Raji (cell line): ENCODE results near the gene ONECUT3.

Experiments
- POLR2A ChIP-seq: IDR thresholded peaks from 2 replicates; pipeline ENCODE4 v1.6.1; 2011; ENCODE audit warnings: low read depth, low read length, control low read depth; ENCODE audit not compliant: insufficient read depth

ONECUT3 gene

GRCh38 chr19:1790054-1790792, 36.9 kb downstream of the ONECUT3 start:
- TF ChIP-seq POLR2A = no peak

DNA sequence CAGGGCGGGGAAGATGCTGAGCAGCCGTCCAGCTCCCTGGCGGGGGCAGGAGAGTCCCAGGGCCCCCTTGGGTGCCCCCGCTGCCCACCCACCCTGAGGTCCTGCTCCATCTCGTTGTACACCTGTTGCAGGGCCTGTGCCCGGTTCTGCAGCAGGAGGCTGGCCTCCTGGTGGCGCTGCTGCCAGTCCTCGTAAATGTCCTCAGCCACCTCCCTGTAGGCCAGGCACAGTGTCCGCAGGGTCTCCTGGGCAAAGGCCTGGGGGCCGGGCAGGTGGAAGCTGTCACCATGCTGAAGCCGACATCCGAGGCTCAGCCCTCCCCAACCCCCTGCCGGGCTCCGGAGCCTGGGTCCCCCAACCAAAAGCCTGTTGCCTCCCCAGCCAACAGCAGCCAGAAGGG, 38.6 kb downstream of the ONECUT3 start:
- no peak for TF ChIP-seq POLR2A

DNA sequence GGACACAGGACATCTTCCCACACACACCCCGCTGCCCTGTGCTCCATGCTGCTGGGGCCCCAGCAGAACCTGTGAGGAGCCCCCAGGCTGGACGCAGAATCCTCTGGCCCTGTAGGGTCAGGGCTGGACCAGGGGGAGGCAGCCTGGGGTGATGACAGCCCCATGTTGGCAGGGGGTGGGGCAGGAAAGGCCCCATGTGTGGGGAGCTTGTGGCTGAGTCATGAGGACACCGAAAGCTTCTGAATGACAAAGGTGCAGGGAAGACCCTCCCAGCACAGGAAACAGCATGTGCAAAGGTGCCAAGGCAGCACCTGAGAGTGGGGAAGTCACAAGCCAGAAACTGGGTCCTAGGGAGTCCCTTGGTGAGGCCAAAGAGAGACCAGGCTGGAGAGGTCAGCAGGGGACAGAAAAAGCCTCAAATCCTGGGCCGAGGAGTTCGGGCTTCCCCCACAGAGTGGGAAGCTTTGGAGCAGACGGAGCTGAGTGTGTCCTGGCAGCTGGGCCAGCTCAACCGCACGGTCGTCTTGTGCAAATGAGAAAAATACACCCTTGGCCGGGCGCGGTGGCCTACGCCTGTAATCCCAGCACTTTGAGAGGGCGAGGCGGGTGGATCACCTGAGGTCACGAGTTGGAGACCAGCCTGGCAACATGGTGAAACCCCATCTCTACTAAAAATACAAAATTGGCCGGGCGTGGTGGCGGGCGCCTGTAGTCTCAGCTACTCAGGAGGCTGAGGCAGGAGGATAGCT, 41.3 kb downstream of the ONECUT3 start:
- TF ChIP-seq POLR2A = no peak

GRCh38 chr19:1796395-1797142, 43.3 kb downstream of the ONECUT3 start:
- TF ChIP-seq POLR2A = no peak

DNA sequence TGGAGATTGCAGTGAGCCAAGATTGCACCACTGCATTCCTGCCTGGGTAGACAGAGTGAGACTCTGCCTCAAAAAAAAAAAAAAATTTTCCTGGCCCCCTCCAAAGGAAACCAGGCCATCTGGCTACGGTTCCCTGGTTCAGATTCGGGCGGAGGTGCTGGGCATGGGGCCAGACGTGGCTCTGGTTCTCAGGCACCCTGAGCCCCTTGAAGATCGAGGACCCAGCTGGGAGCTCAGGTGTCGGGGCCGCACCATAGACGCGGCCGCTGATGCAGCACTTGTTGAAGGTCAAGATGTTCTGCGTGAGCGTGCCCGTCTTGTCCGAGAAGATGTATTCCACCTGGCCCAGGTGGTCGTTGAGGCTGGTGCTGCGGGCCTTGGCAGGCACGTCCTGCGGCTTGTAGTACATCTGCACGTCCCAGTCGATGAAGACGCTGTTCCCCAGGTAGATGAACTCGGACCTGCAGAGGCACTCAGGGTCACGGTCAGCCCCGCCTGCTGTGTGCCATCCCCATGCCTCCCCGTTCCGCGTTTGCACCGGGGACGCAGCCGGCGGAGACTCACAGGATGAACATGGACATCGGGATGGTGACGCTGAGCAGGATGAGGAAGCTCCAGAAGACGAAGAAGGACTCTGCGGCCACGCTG, 46.5 kb downstream of the ONECUT3 start:
- TF ChIP-seq POLR2A = no peak

DNA sequence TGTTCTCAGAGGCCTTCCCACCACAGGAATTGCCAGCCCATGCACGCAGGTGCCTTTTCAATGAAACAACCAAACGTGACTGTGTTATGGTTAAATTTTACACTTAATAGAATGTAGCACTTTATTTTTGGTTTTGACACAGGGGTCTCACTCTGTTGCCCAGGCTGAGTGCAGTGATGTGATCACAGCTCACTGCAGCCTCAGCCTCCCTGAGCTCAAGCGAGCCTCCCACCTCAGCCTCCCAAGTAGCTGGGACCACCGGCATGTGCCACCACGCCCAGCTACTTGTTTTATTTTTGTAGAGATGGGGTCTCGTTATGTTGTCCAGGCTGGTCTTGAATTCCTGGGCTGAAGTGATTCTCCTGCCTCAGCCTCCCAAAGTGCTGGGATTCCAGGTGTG, 51.6 kb downstream of the ONECUT3 start:
- TF ChIP-seq POLR2A = no peak

- TF ChIP-seq POLR2A = no peak
Measured at GRCh38 chr19:1805401-1806183, 52.3 kb downstream of the ONECUT3 start.

DNA sequence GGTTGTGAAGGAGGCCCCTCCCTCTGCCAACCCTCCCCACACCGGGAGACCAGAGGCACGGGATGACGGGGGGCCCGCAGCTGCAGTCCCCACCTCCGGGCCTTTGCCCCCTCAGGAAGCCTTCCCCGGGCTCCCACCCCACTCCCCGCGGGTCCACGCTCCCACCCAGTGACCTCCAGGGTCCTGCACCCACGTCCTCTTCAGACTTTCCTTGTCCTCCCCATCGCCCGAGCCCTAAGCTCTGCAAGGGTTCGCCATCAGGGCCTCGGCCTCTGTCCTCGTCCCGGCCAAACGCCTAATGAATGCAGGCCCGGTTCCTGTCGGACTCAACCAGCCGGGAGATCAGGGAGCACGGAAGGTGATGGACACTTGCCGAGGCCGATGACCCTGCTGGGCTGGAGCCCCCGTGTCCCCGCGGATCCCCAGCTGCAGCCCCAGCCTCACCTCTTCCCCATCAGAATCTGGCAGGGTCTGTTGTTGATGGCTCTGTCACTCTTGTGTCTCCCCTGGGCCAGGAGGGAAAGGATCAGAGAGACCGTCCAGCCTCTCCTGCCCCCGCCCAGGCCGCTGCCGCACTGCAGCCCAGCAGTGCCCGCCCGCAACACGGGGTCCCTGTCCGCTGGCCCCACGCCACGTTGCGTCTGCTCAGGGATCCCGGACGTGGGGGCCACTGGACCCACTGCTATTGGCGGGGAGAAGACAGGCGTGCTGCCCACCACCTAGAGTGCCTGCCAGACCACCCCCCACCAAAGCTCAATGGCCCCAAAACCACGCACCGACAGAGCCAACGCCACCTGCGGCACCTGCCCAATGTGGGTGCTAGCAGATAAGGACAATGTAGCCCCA, 53.1 kb downstream of the ONECUT3 start:
- TF ChIP-seq POLR2A = no peak

DNA sequence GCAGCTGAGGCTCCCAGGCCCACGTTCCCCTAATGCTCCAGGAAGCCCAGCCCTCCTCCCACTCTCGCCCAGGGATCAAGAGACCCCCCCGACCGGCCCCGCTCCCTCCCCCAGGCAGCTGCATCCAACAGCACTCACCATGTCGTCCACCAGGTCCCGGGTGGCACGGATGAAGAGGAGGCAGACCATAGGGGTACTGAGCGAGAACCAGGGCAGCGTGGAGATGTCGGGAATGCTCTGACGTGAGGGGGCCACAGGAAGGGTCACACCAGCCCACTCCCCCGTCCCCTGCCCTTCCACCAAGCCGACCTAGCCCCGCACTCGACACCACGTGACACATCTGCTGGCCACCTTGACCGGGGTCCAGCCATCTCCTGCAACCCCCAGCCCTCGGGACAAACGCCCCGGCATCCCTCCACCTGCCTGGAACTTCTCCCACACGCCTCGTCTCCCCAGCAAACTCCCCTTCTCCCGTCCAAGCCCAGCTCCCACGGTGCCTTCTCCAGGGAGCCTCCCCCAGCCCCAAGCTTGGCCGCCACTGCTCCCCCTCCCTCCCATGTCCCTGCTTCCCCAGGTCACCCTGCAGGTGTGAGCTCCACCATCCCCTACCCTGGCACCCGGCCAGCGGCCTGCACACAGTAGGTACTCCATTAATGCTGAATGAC, 53.9 kb downstream of the ONECUT3 start:
- no peak for TF ChIP-seq POLR2A

DNA sequence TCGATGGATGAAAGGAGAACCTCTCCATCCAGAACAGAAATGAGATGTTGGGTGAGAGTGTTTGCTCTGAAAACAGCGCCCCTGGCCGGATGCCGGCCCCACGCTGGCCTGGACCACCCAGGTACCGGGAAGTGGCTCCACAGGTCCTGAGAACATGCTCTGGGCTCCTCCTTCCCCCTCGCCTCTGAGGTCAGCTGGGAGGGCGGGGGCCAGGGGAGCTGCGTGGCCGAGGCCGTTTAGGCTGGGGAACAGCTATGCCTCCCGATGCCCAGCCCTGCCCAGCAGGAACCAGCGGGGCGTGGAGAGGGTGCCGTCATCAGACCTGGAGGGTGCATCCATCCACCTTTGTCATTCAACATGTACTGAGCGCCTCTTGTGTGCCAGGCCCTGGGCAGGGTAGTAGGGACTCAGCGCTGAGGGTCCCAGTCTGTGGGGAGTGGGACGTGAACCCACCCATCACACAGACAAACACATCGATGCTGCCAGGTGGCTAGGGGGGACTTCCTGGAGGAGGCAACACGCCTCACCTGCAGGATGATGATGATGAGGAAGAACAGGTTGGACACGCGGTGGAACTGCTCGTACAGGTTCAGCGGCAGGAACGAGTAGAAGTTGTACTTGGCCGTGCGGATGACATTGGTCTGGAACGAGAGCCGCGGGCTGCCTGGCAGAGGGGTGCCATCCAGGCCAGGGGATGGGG, 54.5 kb downstream of the ONECUT3 start:
- no peak for TF ChIP-seq POLR2A

- no peak for TF ChIP-seq POLR2A
Measured at GRCh38 chr19:1808395-1808731, 55.1 kb downstream of the ONECUT3 start.

GRCh38 chr19:1809678-1810077, 56.4 kb downstream of the ONECUT3 start:
- TF ChIP-seq POLR2A = no peak

DNA sequence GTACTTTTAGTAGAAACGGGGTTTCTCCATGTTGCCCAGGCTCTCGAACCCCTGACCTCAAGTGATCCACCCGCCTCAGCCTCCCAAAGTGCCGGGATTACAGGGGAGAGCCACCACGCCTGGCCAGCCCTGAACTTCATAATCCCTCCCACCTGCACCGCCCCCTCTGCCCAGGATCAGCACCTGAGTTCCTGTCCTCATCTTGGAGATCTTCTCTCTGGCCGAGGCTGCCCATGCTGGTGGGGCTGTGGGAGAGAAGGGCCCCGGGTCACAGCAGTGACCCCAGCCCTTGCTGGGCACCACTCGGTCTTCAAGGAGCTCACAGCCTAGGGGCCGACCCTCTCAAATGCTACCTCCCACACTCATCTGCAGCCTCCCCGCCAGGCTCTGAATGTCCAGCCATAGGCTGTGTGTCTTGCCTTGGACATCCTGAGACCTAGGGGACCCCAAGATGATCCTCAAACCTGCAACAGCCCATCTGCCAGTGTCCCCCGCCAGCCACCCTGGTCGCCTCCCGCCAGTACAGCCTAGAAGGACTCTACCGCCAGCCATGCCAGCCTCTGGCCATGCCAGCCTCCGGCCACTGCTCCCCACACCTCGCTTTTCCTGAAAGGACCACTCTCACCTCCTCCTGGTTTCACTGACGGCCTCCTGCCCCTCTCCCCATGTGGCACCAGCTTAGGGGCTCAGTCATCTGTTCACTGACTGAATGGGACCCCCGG, 57.3 kb downstream of the ONECUT3 start:
- TF ChIP-seq POLR2A = no peak
